ENCODE measurements around the gene MAP3K3. TPM values are rescaled to one million over a fixed set of nuclear protein-coding genes. Genes with fewer than 3 reads are reported as not detected.

MAP3K3 gene
- 30.3 TPM for polyA plus RNA-seq (2013, experiment 1 of 4)
- polyA plus RNA-seq (2013, experiment 2 of 4), result 26.2 TPM
- polyA plus RNA-seq (2013, experiment 3 of 4), result 23.7 TPM
- 22.9 TPM for polyA plus RNA-seq (2013, experiment 4 of 4)

- peak within 1 kb of the TSS; percentile 52 for H3K4me3 ChIP-seq (ENCODE audit: insufficient read depth, low read depth, low read length)
- no peaks in the 10 kb centered on the region for H3K9me3 ChIP-seq (ENCODE audit: control insufficient read depth, low read length)
- H3K36me3 ChIP-seq (ENCODE audit: control insufficient read depth, insufficient read depth, low read length), result no peaks in the 10 kb centered on the region
- H3K27ac ChIP-seq (ENCODE audit: insufficient read depth, low read depth, low read length, poor library complexity, severe bottlenecking), result peak within 1 kb of the TSS; percentile 3
- H3K27me3 ChIP-seq (ENCODE audit: control insufficient read depth, insufficient read depth, low read length, poor library complexity, severe bottlenecking), result no peaks in the 10 kb centered on the region
- WGBS, 2 experiments, result 0% methylated on average over 75 of the region's 75 CpGs
- H3K4me1 ChIP-seq (ENCODE audit: control insufficient read depth, insufficient read depth, low read length), result no peaks in the 10 kb centered on the region
Measured at GRCh38 chr17:63621684-63622573, at the start of gene MAP3K3. Gene MAP3K3, plus strand, starts transcription at chr17:63622417. Its CDS starts 343 bp downstream, at chr17:63622760.

GRCh38 chr17:63573634-63574033, 48.6 kb upstream of the MAP3K3 start:
- Histone ChIP-seq H3K4me3 (ENCODE audit: insufficient read depth, low read depth, low read length) (no peak overlapping the region), H3K27ac (ENCODE audit: insufficient read depth, low read depth, low read length, poor library complexity, severe bottlenecking) (no peak overlapping the region), H3K27me3 (ENCODE audit: control insufficient read depth, insufficient read depth, low read length, poor library complexity, severe bottlenecking) (no peaks in the 10 kb centered on the region), H3K36me3 (ENCODE audit: control insufficient read depth, insufficient read depth, low read length) (no peaks in the 10 kb centered on the region), H3K4me1 (ENCODE audit: control insufficient read depth, insufficient read depth, low read length) (no peaks in the 10 kb centered on the region), H3K9me3 (ENCODE audit: control insufficient read depth, low read length) (no peaks in the 10 kb centered on the region)
- 84 to 86% methylated on average over 5 of the region's 5 CpGs for WGBS, 2 experiments

GRCh38 chr17:63578027-63578768, 44.0 kb upstream of the MAP3K3 start:
- H3K27ac ChIP-seq (ENCODE audit: insufficient read depth, low read depth, low read length, poor library complexity, severe bottlenecking), result no peak overlapping the region
- no peaks in the 10 kb centered on the region for H3K27me3 ChIP-seq (ENCODE audit: control insufficient read depth, insufficient read depth, low read length, poor library complexity, severe bottlenecking)
- no peaks in the 10 kb centered on the region for H3K9me3 ChIP-seq (ENCODE audit: control insufficient read depth, low read length)
- H3K36me3 ChIP-seq (ENCODE audit: control insufficient read depth, insufficient read depth, low read length), result peaks cover 14% of the 10 kb centered on the region
- no peaks in the 10 kb centered on the region for H3K4me1 ChIP-seq (ENCODE audit: control insufficient read depth, insufficient read depth, low read length)
- WGBS, 2 experiments, result 95 to 96% methylated on average over 7 of the region's 7 CpGs
- H3K4me3 ChIP-seq (ENCODE audit: insufficient read depth, low read depth, low read length), result no peak overlapping the region

- Histone ChIP-seq H3K9me3 (ENCODE audit: control insufficient read depth, low read length) (no peaks in the 10 kb centered on the region), H3K4me3 (ENCODE audit: insufficient read depth, low read depth, low read length) (no peak overlapping the region), H3K27me3 (ENCODE audit: control insufficient read depth, insufficient read depth, low read length, poor library complexity, severe bottlenecking) (no peaks in the 10 kb centered on the region), H3K27ac (ENCODE audit: insufficient read depth, low read depth, low read length, poor library complexity, severe bottlenecking) (no peak overlapping the region), H3K36me3 (ENCODE audit: control insufficient read depth, insufficient read depth, low read length) (peaks cover 19% of the 10 kb centered on the region), H3K4me1 (ENCODE audit: control insufficient read depth, insufficient read depth, low read length) (no peaks in the 10 kb centered on the region)
- WGBS, 2 experiments, result 93 to 96% methylated on average over 5 of the region's 5 CpGs
Measured at GRCh38 chr17:63578769-63579111, 43.5 kb upstream of the MAP3K3 start.

GRCh38 chr17:63579633-63580032, 42.6 kb upstream of the MAP3K3 start:
- H3K27me3 ChIP-seq (ENCODE audit: control insufficient read depth, insufficient read depth, low read length, poor library complexity, severe bottlenecking), result no peaks in the 10 kb centered on the region
- H3K9me3 ChIP-seq (ENCODE audit: control insufficient read depth, low read length), result no peaks in the 10 kb centered on the region
- no peak overlapping the region for H3K27ac ChIP-seq (ENCODE audit: insufficient read depth, low read depth, low read length, poor library complexity, severe bottlenecking)
- no peak overlapping the region for H3K4me3 ChIP-seq (ENCODE audit: insufficient read depth, low read depth, low read length)
- 88% methylated on average over 11 of the region's 11 CpGs for WGBS, 2 experiments
- peaks cover 19% of the 10 kb centered on the region for H3K36me3 ChIP-seq (ENCODE audit: control insufficient read depth, insufficient read depth, low read length)
- no peaks in the 10 kb centered on the region for H3K4me1 ChIP-seq (ENCODE audit: control insufficient read depth, insufficient read depth, low read length)

GRCh38 chr17:63587770-63588169, 34.4 kb upstream of the MAP3K3 start:
- no peaks in the 10 kb centered on the region for H3K27me3 ChIP-seq (ENCODE audit: control insufficient read depth, insufficient read depth, low read length, poor library complexity, severe bottlenecking)
- H3K9me3 ChIP-seq (ENCODE audit: control insufficient read depth, low read length), result no peaks in the 10 kb centered on the region
- H3K4me3 ChIP-seq (ENCODE audit: insufficient read depth, low read depth, low read length), result no peak overlapping the region
- H3K27ac ChIP-seq (ENCODE audit: insufficient read depth, low read depth, low read length, poor library complexity, severe bottlenecking), result no peak overlapping the region
- no peaks in the 10 kb centered on the region for H3K4me1 ChIP-seq (ENCODE audit: control insufficient read depth, insufficient read depth, low read length)
- WGBS, 2 experiments, result 95 to 97% methylated on average over 4 of the region's 5 CpGs
- H3K36me3 ChIP-seq (ENCODE audit: control insufficient read depth, insufficient read depth, low read length), result peaks cover 28% of the 10 kb centered on the region

- WGBS, 2 experiments, result 94 to 95% methylated on average over 11 of the region's 11 CpGs
- H3K4me3 ChIP-seq (ENCODE audit: insufficient read depth, low read depth, low read length), result no peak overlapping the region
- H3K36me3 ChIP-seq (ENCODE audit: control insufficient read depth, insufficient read depth, low read length), result peaks cover 20% of the 10 kb centered on the region
- H3K4me1 ChIP-seq (ENCODE audit: control insufficient read depth, insufficient read depth, low read length), result no peaks in the 10 kb centered on the region
- H3K9me3 ChIP-seq (ENCODE audit: control insufficient read depth, low read length), result no peaks in the 10 kb centered on the region
- no peaks in the 10 kb centered on the region for H3K27me3 ChIP-seq (ENCODE audit: control insufficient read depth, insufficient read depth, low read length, poor library complexity, severe bottlenecking)
- no peak overlapping the region for H3K27ac ChIP-seq (ENCODE audit: insufficient read depth, low read depth, low read length, poor library complexity, severe bottlenecking)
Measured at GRCh38 chr17:63588797-63589196, 33.4 kb upstream of the MAP3K3 start.

GRCh38 chr17:63589646-63590045, 32.6 kb upstream of the MAP3K3 start:
- H3K36me3 ChIP-seq (ENCODE audit: control insufficient read depth, insufficient read depth, low read length), result peaks cover 20% of the 10 kb centered on the region
- WGBS, 2 experiments, result 90 to 97% methylated on average over 1 of the region's 1 CpG
- no peak overlapping the region for H3K4me3 ChIP-seq (ENCODE audit: insufficient read depth, low read depth, low read length)
- H3K27ac ChIP-seq (ENCODE audit: insufficient read depth, low read depth, low read length, poor library complexity, severe bottlenecking), result no peak overlapping the region
- no peaks in the 10 kb centered on the region for H3K4me1 ChIP-seq (ENCODE audit: control insufficient read depth, insufficient read depth, low read length)
- H3K9me3 ChIP-seq (ENCODE audit: control insufficient read depth, low read length), result no peaks in the 10 kb centered on the region
- H3K27me3 ChIP-seq (ENCODE audit: control insufficient read depth, insufficient read depth, low read length, poor library complexity, severe bottlenecking), result no peaks in the 10 kb centered on the region

GRCh38 chr17:63592797-63593196, 29.4 kb upstream of the MAP3K3 start:
- no peaks in the 10 kb centered on the region for H3K4me1 ChIP-seq (ENCODE audit: control insufficient read depth, insufficient read depth, low read length)
- 88 to 92% methylated on average over 3 of the region's 3 CpGs for WGBS, 2 experiments
- no peaks in the 10 kb centered on the region for H3K9me3 ChIP-seq (ENCODE audit: control insufficient read depth, low read length)
- H3K36me3 ChIP-seq (ENCODE audit: control insufficient read depth, insufficient read depth, low read length), result peaks cover 17% of the 10 kb centered on the region
- no peak overlapping the region for H3K4me3 ChIP-seq (ENCODE audit: insufficient read depth, low read depth, low read length)
- no peak overlapping the region for H3K27ac ChIP-seq (ENCODE audit: insufficient read depth, low read depth, low read length, poor library complexity, severe bottlenecking)
- H3K27me3 ChIP-seq (ENCODE audit: control insufficient read depth, insufficient read depth, low read length, poor library complexity, severe bottlenecking), result no peaks in the 10 kb centered on the region

- Histone ChIP-seq H3K27ac (ENCODE audit: insufficient read depth, low read depth, low read length, poor library complexity, severe bottlenecking) (no peak overlapping the region), H3K36me3 (ENCODE audit: control insufficient read depth, insufficient read depth, low read length) (no peaks in the 10 kb centered on the region), H3K4me1 (ENCODE audit: control insufficient read depth, insufficient read depth, low read length) (no peaks in the 10 kb centered on the region), H3K27me3 (ENCODE audit: control insufficient read depth, insufficient read depth, low read length, poor library complexity, severe bottlenecking) (no peaks in the 10 kb centered on the region), H3K4me3 (ENCODE audit: insufficient read depth, low read depth, low read length) (no peak overlapping the region), H3K9me3 (ENCODE audit: control insufficient read depth, low read length) (no peaks in the 10 kb centered on the region)
- 92 to 94% methylated on average over 3 of the region's 3 CpGs for WGBS, 2 experiments
Measured at GRCh38 chr17:63595132-63595531, 27.1 kb upstream of the MAP3K3 start.
